ENCODE results near the gene HSD11B1L. TPM values are rescaled to one million over a fixed set of nuclear protein-coding genes. Genes with fewer than 3 reads are reported as not detected.

Gene HSD11B1L
- total RNA-seq, 1 donor from 2014 or later = 8.4 TPM

DNA sequence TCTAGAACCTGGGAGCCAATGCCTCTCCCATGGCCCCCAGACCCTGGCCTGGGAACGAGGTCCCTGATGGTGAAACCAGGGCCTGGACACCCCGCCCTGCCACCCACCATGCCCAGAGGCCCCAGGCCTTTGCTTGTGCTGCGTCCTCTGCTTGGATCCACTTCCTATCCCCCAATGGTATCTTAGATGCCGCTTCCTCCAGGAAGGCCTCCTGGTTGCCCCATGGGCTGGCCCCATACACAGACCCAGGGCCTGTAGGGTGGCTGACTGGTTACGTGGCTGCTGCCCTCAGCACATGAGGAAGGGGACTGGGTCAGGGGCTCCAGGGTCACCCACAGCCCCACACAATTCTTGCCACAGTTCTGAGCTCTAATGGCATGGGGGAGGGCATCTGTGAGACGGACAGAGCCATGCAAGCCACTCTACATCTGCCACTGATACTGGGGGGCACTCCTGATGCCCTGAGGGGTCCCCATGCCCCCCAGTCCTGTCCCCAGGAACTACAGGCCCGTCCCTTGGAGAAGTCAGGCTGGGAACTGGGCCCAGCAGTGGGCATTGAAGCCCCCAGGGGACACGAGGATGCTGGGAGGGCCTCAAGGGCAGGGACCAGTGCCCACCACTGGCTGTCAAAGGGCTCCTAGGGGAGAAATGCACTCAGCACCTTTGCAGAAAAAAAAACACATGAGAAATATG lies 14.3 kb downstream of the HSD11B1L start:
- Histone ChIP-seq H3K27ac (ENCODE audit: low read depth, low read length) (no peak overlapping the region), H3K4me3 (ENCODE audit: insufficient read depth, low read depth, low read length) (no peak overlapping the region), H4K20me1 (ENCODE audit: insufficient read depth, low read length) (peaks cover 89% of the 10 kb centered on the region), H3K9ac (ENCODE audit: low read length) (no peak overlapping the region), H3K79me2 (ENCODE audit: insufficient read depth, low read length) (peaks cover 70% of the 10 kb centered on the region), H3K9me3 (ENCODE audit: insufficient read depth, low read depth, low read length) (no peaks in the 10 kb centered on the region), H2AFZ (ENCODE audit: low read depth, low read length) (no peak overlapping the region), H3K4me2 (ENCODE audit: low read length) (no peak overlapping the region), H3K4me1 (ENCODE audit: insufficient read depth, low read length) (peaks cover 8% of the 10 kb centered on the region), H3K27me3 (ENCODE audit: insufficient read depth, low read length) (no peaks in the 10 kb centered on the region), H3K36me3 (ENCODE audit: insufficient read depth, low read length) (peaks cover 11% of the 10 kb centered on the region)
- Mint-ChIP-seq H3K9me3 (ENCODE audit: unreplicated experiment) (no peaks in the 10 kb centered on the region), H3K4me3 (ENCODE audit: unreplicated experiment) (no peak overlapping the region), H3K27ac (ENCODE audit: unreplicated experiment) (no peak overlapping the region), H3K36me3 (ENCODE audit: low read depth, unreplicated experiment) (peaks cover 16% of the 10 kb centered on the region), H3K27me3 (ENCODE audit: low read depth, unreplicated experiment) (no peaks in the 10 kb centered on the region), H3K4me1 (ENCODE audit: low read depth, unreplicated experiment) (peaks cover 10% of the 10 kb centered on the region)
- DNase-seq (ENCODE audit: low read depth) = no peak
- TF ChIP-seq, protein P1, sequence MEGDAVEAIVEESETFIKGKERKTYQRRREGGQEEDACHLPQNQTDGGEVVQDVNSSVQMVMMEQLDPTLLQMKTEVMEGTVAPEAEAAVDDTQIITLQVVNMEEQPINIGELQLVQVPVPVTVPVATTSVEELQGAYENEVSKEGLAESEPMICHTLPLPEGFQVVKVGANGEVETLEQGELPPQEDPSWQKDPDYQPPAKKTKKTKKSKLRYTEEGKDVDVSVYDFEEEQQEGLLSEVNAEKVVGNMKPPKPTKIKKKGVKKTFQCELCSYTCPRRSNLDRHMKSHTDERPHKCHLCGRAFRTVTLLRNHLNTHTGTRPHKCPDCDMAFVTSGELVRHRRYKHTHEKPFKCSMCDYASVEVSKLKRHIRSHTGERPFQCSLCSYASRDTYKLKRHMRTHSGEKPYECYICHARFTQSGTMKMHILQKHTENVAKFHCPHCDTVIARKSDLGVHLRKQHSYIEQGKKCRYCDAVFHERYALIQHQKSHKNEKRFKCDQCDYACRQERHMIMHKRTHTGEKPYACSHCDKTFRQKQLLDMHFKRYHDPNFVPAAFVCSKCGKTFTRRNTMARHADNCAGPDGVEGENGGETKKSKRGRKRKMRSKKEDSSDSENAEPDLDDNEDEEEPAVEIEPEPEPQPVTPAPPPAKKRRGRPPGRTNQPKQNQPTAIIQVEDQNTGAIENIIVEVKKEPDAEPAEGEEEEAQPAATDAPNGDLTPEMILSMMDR (IDR thresholded peaks at IDR 0.05; ENCODE audit: insufficient read depth, low read depth, low read length) = no peak
- no peak for TF ChIP-seq EZH2 (IDR thresholded peaks at IDR 0.05; ENCODE audit: insufficient read depth, low read length)
- no peak for FAIRE-seq

DNA sequence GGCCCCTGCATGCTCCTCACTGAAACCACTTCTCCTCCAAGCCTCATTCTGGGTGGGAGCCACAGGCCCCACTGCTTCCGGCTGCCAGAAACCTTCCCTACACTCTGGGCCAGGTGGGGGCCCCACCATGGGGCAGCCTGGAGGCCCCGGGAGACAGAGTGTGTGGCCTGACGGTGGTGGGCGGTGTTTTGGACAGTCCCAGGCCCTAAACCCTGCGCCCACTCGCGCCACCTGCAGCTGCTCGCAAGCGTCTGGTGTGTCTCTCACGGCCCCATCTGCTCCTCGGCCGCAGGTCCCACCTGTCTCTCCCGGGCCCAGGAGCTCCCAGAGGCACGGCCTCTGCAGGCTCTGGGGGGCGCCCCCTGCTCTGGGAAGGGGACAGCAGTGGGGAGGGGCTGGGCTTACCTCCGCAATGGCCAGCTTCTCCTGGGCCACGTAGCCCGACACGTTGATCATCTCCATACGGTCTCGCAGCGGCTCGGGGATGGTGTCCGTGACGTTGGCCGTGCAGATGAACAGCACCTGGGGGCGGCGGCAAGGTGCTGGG lies 14.9 kb downstream of the HSD11B1L start:
- Mint-ChIP-seq H3K4me1 (ENCODE audit: low read depth, unreplicated experiment) (peaks cover 10% of the 10 kb centered on the region), H3K27me3 (ENCODE audit: low read depth, unreplicated experiment) (no peaks in the 10 kb centered on the region), H3K27ac (ENCODE audit: unreplicated experiment) (no peak overlapping the region), H3K9me3 (ENCODE audit: unreplicated experiment) (no peaks in the 10 kb centered on the region), H3K4me3 (ENCODE audit: unreplicated experiment) (no peak overlapping the region), H3K36me3 (ENCODE audit: low read depth, unreplicated experiment) (peaks cover 11% of the 10 kb centered on the region)
- Histone ChIP-seq H3K79me2 (ENCODE audit: insufficient read depth, low read length) (peaks cover 64% of the 10 kb centered on the region), H3K27me3 (ENCODE audit: insufficient read depth, low read length) (no peaks in the 10 kb centered on the region), H3K27ac (ENCODE audit: low read depth, low read length) (no peak overlapping the region), H4K20me1 (ENCODE audit: insufficient read depth, low read length) (peaks cover 88% of the 10 kb centered on the region), H3K9ac (ENCODE audit: low read length) (no peak overlapping the region), H3K4me1 (ENCODE audit: insufficient read depth, low read length) (peaks cover 8% of the 10 kb centered on the region), H3K9me3 (ENCODE audit: insufficient read depth, low read depth, low read length) (no peaks in the 10 kb centered on the region), H3K4me3 (ENCODE audit: insufficient read depth, low read depth, low read length) (no peak overlapping the region), H3K36me3 (ENCODE audit: insufficient read depth, low read length) (peaks cover 12% of the 10 kb centered on the region), H2AFZ (ENCODE audit: low read depth, low read length) (no peak overlapping the region), H3K4me2 (ENCODE audit: low read length) (no peak overlapping the region)
- FAIRE-seq (no peak), DNase-seq (ENCODE audit: low read depth) (no peak)
- no peak for TF ChIP-seq EZH2 (IDR thresholded peaks at IDR 0.05; ENCODE audit: insufficient read depth, low read length)
- TF ChIP-seq, protein P1 (IDR thresholded peaks at IDR 0.05; ENCODE audit: insufficient read depth, low read depth, low read length) = no peak

Data from astrocyte (in vitro differentiated cells and primary cell).